HTERT RPE-1 (cell line): ENCODE measurements around the gene TRA2A.
"Not testable (repeated sequence)": the region's sequence is repeated elsewhere in the genome, so short reads cannot be mapped to it uniquely, and the experiment has no call there.

Experiments
- in situ Hi-C: fragments of 300-500 bp; cut with MboI; formaldehyde crosslinking; loops from 4 replicates; pipeline ENCODE4 v1.14.3; 2020; ENCODE audit warnings: low sequenced_read_pairs

TRA2A gene

GRCh38 chr7:23513746-23514145, 18.0 kb downstream of the TRA2A start:
- in situ Hi-C loops, result not testable (repeated sequence)

- in situ Hi-C loops, result no loop called here
Measured at GRCh38 chr7:23494009-23494408, 37.8 kb downstream of the TRA2A start.

- in situ Hi-C loops, result no loop called here
Measured at GRCh38 chr7:23491502-23491901, 40.3 kb downstream of the TRA2A start.

GRCh38 chr7:23490357-23491135, 41.2 kb downstream of the TRA2A start:
- in situ Hi-C loops, result no loop called here

GRCh38 chr7:23488714-23489113, 43.1 kb downstream of the TRA2A start:
- in situ Hi-C loops, result not testable (repeated sequence)

- in situ Hi-C loops, result no loop called here
Measured at GRCh38 chr7:23487670-23488069, 44.1 kb downstream of the TRA2A start.

- in situ Hi-C loops, result no loop called here
Measured at GRCh38 chr7:23486002-23486773, 45.6 kb downstream of the TRA2A start.

GRCh38 chr7:23482686-23483085, 49.1 kb downstream of the TRA2A start:
- in situ Hi-C loops, result no loop called here

- in situ Hi-C loops, result no loop called here
Measured at GRCh38 chr7:23477962-23478866, 53.6 kb downstream of the TRA2A start.

- in situ Hi-C loops, result no loop called here
Measured at GRCh38 chr7:23477157-23477499, 54.7 kb downstream of the TRA2A start.

- in situ Hi-C loops, result no loop called here
Measured at GRCh38 chr7:23476286-23477156, 55.3 kb downstream of the TRA2A start.

- in situ Hi-C loops, result no loop called here
Measured at GRCh38 chr7:23475576-23475839, 56.3 kb downstream of the TRA2A start.

GRCh38 chr7:23474829-23475575, 56.8 kb downstream of the TRA2A start:
- in situ Hi-C loops, result no loop called here

- in situ Hi-C loops, result no loop called here
Measured at GRCh38 chr7:23474094-23474828, 57.5 kb downstream of the TRA2A start.

- in situ Hi-C loops, result no loop called here
Measured at GRCh38 chr7:23473844-23474093, 58.0 kb downstream of the TRA2A start.

GRCh38 chr7:23472956-23473843, 58.6 kb downstream of the TRA2A start:
- in situ Hi-C loops, result no loop called here

GRCh38 chr7:23472556-23472955, 59.2 kb downstream of the TRA2A start:
- in situ Hi-C loops, result no loop called here

- in situ Hi-C loops, result no loop called here
Measured at GRCh38 chr7:23472046-23472445, 59.7 kb downstream of the TRA2A start.
